Activated naive CD4-positive, alpha-beta T cell treated with anti-CD3 and anti-CD28 coated beads, Interleukin-2, amount 50 U/mL, for 16 hours (primary cell): ENCODE measurements around the gene PPP2R5C.

Experiments used
- DNase-seq: peaks from one replicate; pipeline ENCODE4 v3.0.0-alpha.2; 2020

The PPP2R5C gene

GRCh38 chr14:101844751-101845150 lies 83.2 kb downstream of the PPP2R5C start:
- DNase-seq: no peak

- DNase-seq: no peak
Measured at GRCh38 chr14:101845496-101845895, 84.0 kb downstream of the PPP2R5C start.

- DNase-seq: no peak
Measured at GRCh38 chr14:101845896-101846295, 84.4 kb downstream of the PPP2R5C start.

- no peak for DNase-seq
Measured at GRCh38 chr14:101849125-101849524, 87.6 kb downstream of the PPP2R5C start.

GRCh38 chr14:101849640-101850039 lies 88.1 kb downstream of the PPP2R5C start:
- DNase-seq: no peak

GRCh38 chr14:101851183-101851582 lies 89.7 kb downstream of the PPP2R5C start:
- no peak for DNase-seq

GRCh38 chr14:101851736-101852405 lies 90.4 kb downstream of the PPP2R5C start:
- no peak for DNase-seq

GRCh38 chr14:101852785-101853184 lies 91.3 kb downstream of the PPP2R5C start:
- DNase-seq: no peak

GRCh38 chr14:101853455-101854018 lies 92.0 kb downstream of the PPP2R5C start:
- no peak for DNase-seq

- no peak for DNase-seq
Measured at GRCh38 chr14:101854366-101854765, 92.9 kb downstream of the PPP2R5C start.

- no peak for DNase-seq
Measured at GRCh38 chr14:101855958-101856357, 94.4 kb downstream of the PPP2R5C start.

- DNase-seq: no peak
Measured at GRCh38 chr14:101856536-101856935, 95.0 kb downstream of the PPP2R5C start.

- DNase-seq: no peak
Measured at GRCh38 chr14:101857226-101857625, 95.7 kb downstream of the PPP2R5C start.

GRCh38 chr14:101858791-101859537 lies 97.5 kb downstream of the PPP2R5C start:
- no peak for DNase-seq

GRCh38 chr14:101859538-101859902 lies 98.0 kb downstream of the PPP2R5C start:
- DNase-seq: no peak

- no peak for DNase-seq
Measured at GRCh38 chr14:101859958-101860357, 98.4 kb downstream of the PPP2R5C start.

GRCh38 chr14:101861464-101861863 lies 100.0 kb downstream of the PPP2R5C start:
- no peak for DNase-seq

- no peak for DNase-seq
Measured at GRCh38 chr14:101862177-101862576, 100.7 kb downstream of the PPP2R5C start.

GRCh38 chr14:101862711-101863110 lies 101.2 kb downstream of the PPP2R5C start:
- no peak for DNase-seq

GRCh38 chr14:101865288-101865687 lies 103.8 kb downstream of the PPP2R5C start:
- DNase-seq: no peak

GRCh38 chr14:101867854-101868253 lies 106.3 kb downstream of the PPP2R5C start:
- DNase-seq: no peak

- DNase-seq: no peak
Measured at GRCh38 chr14:101869217-101869616, 107.7 kb downstream of the PPP2R5C start.

GRCh38 chr14:101870273-101870939 lies 108.9 kb downstream of the PPP2R5C start:
- no peak for DNase-seq

GRCh38 chr14:101872346-101872745 lies 110.8 kb downstream of the PPP2R5C start:
- no peak for DNase-seq
